Peyer's patch (tissue), 4 donors: ENCODE results near the gene EVI2A. TPM values are rescaled to one million over a fixed set of nuclear protein-coding genes. Genes with fewer than 3 reads are reported as not detected.
"Not testable (repeated sequence)": the region's sequence is repeated elsewhere in the genome, so short reads cannot be mapped to it uniquely, and the experiment has no call there.

Source experiments
- DNase-seq, 3 donors: peaks; one replicate each; pipeline ENCODE4 v3.0.0-alpha.2; 2017 to 2019
- H3K27ac ChIP-seq, 4 donors: fragments of 200-600 bp; sonication (generic); one replicate each; pipeline ENCODE4 v1.5.1; 2016 to 2019
- H3K27me3 ChIP-seq, 2 donors: fragments of 200-600 bp; sonication (generic); one replicate each; pipeline ENCODE4 v1.5.1; 2019
- H3K36me3 ChIP-seq, 3 donors: fragments of 200-600 bp; sonication (generic); one replicate each; pipeline ENCODE4 v1.5.1; 2016 to 2019
- H3K4me1 ChIP-seq, 4 donors: fragments of 200-600 bp; sonication (generic); one replicate each; pipeline ENCODE4 v1.5.1; 2016 to 2019
- H3K4me3 ChIP-seq, 4 donors: fragments of 200-600 bp; sonication (generic); 1 replicate in 3 of 4; 2 replicates in 1 of 4; pipeline ENCODE4 v1.5.1; 2016 to 2019; ENCODE audit warnings: mild to moderate bottlenecking in 1 of 4
- H3K9me3 ChIP-seq, 4 donors: fragments of 200-600 bp; sonication (generic); one replicate each; pipeline ENCODE4 v1.5.1; 2016 to 2019; ENCODE audit warnings: mild to moderate bottlenecking in 1 of 4
- CTCF ChIP-seq, 6 experiments: fragments of 450-650 bp in 4 of 6; fragments of 200-600 bp in 2 of 6; sonication (generic) in 1 of 6; IDR thresholded peaks; one replicate each; pipeline ENCODE4 v1.5.1; 2017 to 2019; ENCODE audit warnings: antibody characterized with exemption in 6 of 6, mild to moderate bottlenecking in 3 of 6, moderate library complexity in 1 of 6
- POLR2A ChIP-seq, 2 donors: fragments of 450-650 bp; IDR thresholded peaks; one replicate each; pipeline ENCODE4 v1.5.1; 2017; ENCODE audit warnings: antibody characterized with exemption in 2 of 2, mild to moderate bottlenecking in 2 of 2, moderate library complexity in 2 of 2
- total RNA-seq, 4 donors: library from RNA; depleted of rRNA; stranded (reverse); fragments of >200 nt; gene quantifications; one replicate each; pipeline ENCODE4 v1.1.0, GENCODE V29; 2016

The EVI2A gene
- total RNA-seq, 4 donors from 2014 or later, result 1.4 to 12.4 (median 5.8) TPM; not detected in 1

- no peak for TF ChIP-seq POLR2A (IDR thresholded peaks at IDR 0.05)
- no peak for TF ChIP-seq CTCF (IDR thresholded peaks at IDR 0.05)
- no peaks in the 10 kb centered on the region for H3K36me3 ChIP-seq
- H3K4me1 ChIP-seq, result peaks cover 0 to 5% (median 0%) of the 10 kb centered on the region in 4 donors
- peak overlapping the region; percentile 57 to 80 (median 76) for H3K27ac ChIP-seq
- H3K9me3 ChIP-seq, result no peaks in the 10 kb centered on the region
- no peak for DNase-seq
- no peaks in the 10 kb centered on the region for H3K27me3 ChIP-seq
- H3K4me3 ChIP-seq, result peak overlapping the region; percentile 31 to 36 (median 34)
Observed at GRCh38 chr17:31320241-31320640, 1.2 kb downstream of the EVI2A start.

GRCh38 chr17:31318851-31319661 is 2.4 kb downstream of the EVI2A start:
- H3K4me1 ChIP-seq, result peaks cover 0 to 13% (median 0%) of the 10 kb centered on the region in 4 donors
- DNase-seq, result no peak
- H3K27ac ChIP-seq, result peak overlapping the region; percentile 71 to 80 (median 77)
- no peaks in the 10 kb centered on the region for H3K36me3 ChIP-seq
- TF ChIP-seq POLR2A (IDR thresholded peaks at IDR 0.05) (no peak), CTCF (IDR thresholded peaks at IDR 0.05) (no peak)
- H3K9me3 ChIP-seq, result no peaks in the 10 kb centered on the region
- H3K4me3 ChIP-seq, result peak overlapping the region; percentile 25 to 36 (median 32)
- no peaks in the 10 kb centered on the region for H3K27me3 ChIP-seq

- Histone ChIP-seq H3K4me1 (peaks cover 0 to 13% (median 0%) of the 10 kb centered on the region in 4 donors), H3K4me3 (peak overlapping the region; percentile 25 to 36 (median 32)), H3K27ac (peak overlapping the region; percentile 71 to 80 (median 77)), H3K36me3 (no peaks in the 10 kb centered on the region), H3K9me3 (no peaks in the 10 kb centered on the region), H3K27me3 (no peaks in the 10 kb centered on the region)
- peak in 1 of 2 donors; percentile 9 for TF ChIP-seq POLR2A (IDR thresholded peaks at IDR 0.05)
- no peak for TF ChIP-seq CTCF (IDR thresholded peaks at IDR 0.05)
- DNase-seq, result peak in 2 of 3 donors; percentile 66 to 79
Observed at GRCh38 chr17:31318298-31318801, 3.1 kb downstream of the EVI2A start.

- H3K27ac ChIP-seq, result peak overlapping the region; percentile 59 to 85 (median 76)
- H3K4me1 ChIP-seq, result peaks cover 0 to 13% (median 0%) of the 10 kb centered on the region in 4 donors
- H3K27me3 ChIP-seq, result no peaks in the 10 kb centered on the region
- no peak for TF ChIP-seq CTCF (IDR thresholded peaks at IDR 0.05)
- no peak for TF ChIP-seq POLR2A (IDR thresholded peaks at IDR 0.05)
- DNase-seq, result no peak
- H3K4me3 ChIP-seq, result no peak overlapping the region
- H3K36me3 ChIP-seq, result no peaks in the 10 kb centered on the region
- H3K9me3 ChIP-seq, result no peaks in the 10 kb centered on the region
Observed at GRCh38 chr17:31314782-31315100, 6.7 kb downstream of the EVI2A start.

GRCh38 chr17:31313982-31314781 is 7.2 kb downstream of the EVI2A start, which contains the start of gene EVI2B:
TSS of gene EVI2B (minus strand) at chr17:31314054. CDS start at chr17:31305609, 8,445 bp downstream.
- TF ChIP-seq POLR2A (IDR thresholded peaks at IDR 0.05) (no peak), CTCF (IDR thresholded peaks at IDR 0.05) (no peak)
- Histone ChIP-seq H3K27ac (peak within 1 kb of the TSS; percentile 67 to 85 (median 76)), H3K27me3 (no peaks in the 10 kb centered on the region), H3K4me1 (peaks cover 0 to 13% (median 0%) of the 10 kb centered on the region in 4 donors), H3K36me3 (no peaks in the 10 kb centered on the region), H3K4me3 (peak within 1 kb of the TSS; percentile 36 to 44 (median 42)), H3K9me3 (no peaks in the 10 kb centered on the region)
- DNase-seq, result no peak

- H3K27ac ChIP-seq, result peak overlapping the region in 3 of 4 donors; percentile 68 to 85 (median 83)
- DNase-seq, result peak in 2 of 3 donors; percentile 59 to 76
- H3K9me3 ChIP-seq, H3K36me3 ChIP-seq, H3K27me3 ChIP-seq: not testable (repeated sequence)
- peaks cover 0 to 25% (median 6%) of the 10 kb centered on the region in 4 donors for H3K4me1 ChIP-seq
- H3K4me3 ChIP-seq, result peak overlapping the region; percentile 36 to 44 (median 42)
Observed at GRCh38 chr17:31312223-31312622, 9.2 kb downstream of the EVI2A start.
